Ectodermal cell (in vitro differentiated cells): ENCODE results near the gene ACHE.

Source experiments
- H3K27ac ChIP-seq: 2 replicates; pipeline ENCODE4 v1.7.0; 2013; ENCODE audit warnings: mild to moderate bottlenecking, low read depth, low read length; ENCODE audit not compliant: insufficient read depth, poor library complexity, severe bottlenecking
- H3K27me3 ChIP-seq: 2 replicates; pipeline ENCODE4 v1.7.0; 2013; ENCODE audit warnings: mild to moderate bottlenecking, low read length; ENCODE audit not compliant: insufficient read depth, control insufficient read depth, poor library complexity, severe bottlenecking
- H3K36me3 ChIP-seq: one replicate; pipeline ENCODE4 v1.7.0; 2013; ENCODE audit warnings: low read length; ENCODE audit not compliant: control insufficient read depth, insufficient read depth
- H3K4me1 ChIP-seq: one replicate; pipeline ENCODE4 v1.7.0; 2013; ENCODE audit warnings: low read length; ENCODE audit not compliant: control insufficient read depth, insufficient read depth
- H3K4me3 ChIP-seq: 2 replicates; pipeline ENCODE4 v1.7.0; 2013; ENCODE audit warnings: low read depth, low read length, control low read depth; ENCODE audit not compliant: insufficient read depth
- H3K9me3 ChIP-seq: 2 replicates; pipeline ENCODE4 v1.7.0; 2013; ENCODE audit warnings: mild to moderate bottlenecking, low read length, moderate library complexity; ENCODE audit not compliant: control insufficient read depth
- WGBS, 2 experiments: methylation state at CpG; one replicate each; pipeline ENCODE4 v1.1.7; 2013; ENCODE audit warnings: missing lambda C conversion rate in 2 of 2; 5-methylcytosine and 5-hydroxymethylcytosine counted together

The ACHE gene

GRCh38 chr7:100847360-100847759 is 48.3 kb downstream of the ACHE start:
- WGBS, 2 experiments, result 94 to 95% methylated on average over 4 of the region's 4 CpGs
- Histone ChIP-seq H3K9me3 (no peaks in the 10 kb centered on the region), H3K36me3 (no peaks in the 10 kb centered on the region), H3K27me3 (no peaks in the 10 kb centered on the region), H3K4me3 (no peak overlapping the region), H3K4me1 (no peaks in the 10 kb centered on the region), H3K27ac (no peak overlapping the region)

DNA sequence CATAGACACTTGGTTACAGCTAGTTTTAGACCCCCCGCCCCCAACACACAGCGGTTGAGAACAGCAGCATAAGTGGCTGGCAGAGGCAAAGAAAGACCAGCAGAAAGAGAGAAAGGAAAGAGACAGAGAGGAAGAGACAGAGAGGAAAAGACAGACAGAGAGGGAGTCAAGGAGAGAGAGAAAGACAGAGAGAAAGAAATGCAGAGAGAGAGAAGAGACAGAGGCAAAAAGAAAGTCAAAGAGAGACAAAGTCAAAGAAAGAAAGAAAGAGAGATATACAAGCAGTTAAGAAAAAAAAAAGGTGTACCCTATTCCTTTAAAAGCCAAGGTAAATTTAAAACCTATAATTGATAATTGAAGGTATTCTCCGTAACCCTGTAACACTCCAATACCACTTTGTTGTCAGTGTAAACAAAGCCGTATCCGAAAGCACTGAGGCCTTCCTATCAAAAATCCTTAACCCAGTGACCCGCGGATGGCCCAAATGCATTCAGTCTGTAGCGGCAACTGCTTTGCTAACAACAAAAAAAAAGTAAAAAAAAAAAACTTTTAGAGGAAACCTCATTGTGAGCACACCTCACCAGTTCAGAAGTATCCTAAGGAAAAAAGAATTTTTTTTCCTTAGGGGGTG is 55.1 kb downstream of the ACHE start:
- Histone ChIP-seq H3K4me1 (peaks cover 6% of the 10 kb centered on the region), H3K36me3 (no peaks in the 10 kb centered on the region), H3K9me3 (no peaks in the 10 kb centered on the region), H3K4me3 (no peak overlapping the region), H3K27ac (no peak overlapping the region), H3K27me3 (no peaks in the 10 kb centered on the region)
- WGBS, 2 experiments, result 33 to 42% methylated on average over 7 to 8 of the region's 8 CpGs
